Activated gamma-delta T cell treated with anti-CD3 and anti-CD28 coated beads, Interleukin-2, amount 50 U/mL, for 16 hours (primary cell): ENCODE measurements around the gene TALDO1.
"Not testable (repeated sequence)": the region's sequence is repeated elsewhere in the genome, so short reads cannot be mapped to it uniquely, and the experiment has no call there.

Experiments
- DNase-seq: peaks from one replicate; pipeline ENCODE4 v3.0.0-alpha.2; 2020; ENCODE audit warnings: low read depth

TALDO1 gene

GRCh38 chr11:737366-737765 lies 9.9 kb upstream of the TALDO1 start:
- DNase-seq = no peak

- not testable (repeated sequence) for DNase-seq
Measured at GRCh38 chr11:737899-738298, 9.4 kb upstream of the TALDO1 start.

GRCh38 chr11:742156-742546 lies 5.1 kb upstream of the TALDO1 start:
- no peak for DNase-seq

- DNase-seq = no peak
Measured at GRCh38 chr11:742571-743201, 4.6 kb upstream of the TALDO1 start.

- no peak for DNase-seq
Measured at GRCh38 chr11:745428-745827, 1.8 kb upstream of the TALDO1 start.

GRCh38 chr11:746289-747157 lies 741 bp upstream of the TALDO1 start:
- DNase-seq = no peak

GRCh38 chr11:748007-748359 lies 719 bp downstream of the TALDO1 start:
- DNase-seq = no peak

- no peak for DNase-seq
Measured at GRCh38 chr11:749731-750130, 2.5 kb downstream of the TALDO1 start.

GRCh38 chr11:760236-760635 lies 13.0 kb downstream of the TALDO1 start:
- no peak for DNase-seq

- DNase-seq = no peak
Measured at GRCh38 chr11:761526-762108, 14.4 kb downstream of the TALDO1 start.

- no peak for DNase-seq
Measured at GRCh38 chr11:762421-763072, 15.3 kb downstream of the TALDO1 start.

GRCh38 chr11:763073-763463 lies 15.8 kb downstream of the TALDO1 start:
- no peak for DNase-seq

- no peak for DNase-seq
Measured at GRCh38 chr11:763549-764321, 16.5 kb downstream of the TALDO1 start.

GRCh38 chr11:764322-765024 lies 17.2 kb downstream of the TALDO1 start:
- DNase-seq = no peak

GRCh38 chr11:765025-765801 lies 17.9 kb downstream of the TALDO1 start:
- peak; percentile 46 for DNase-seq

GRCh38 chr11:765802-766091 lies 18.5 kb downstream of the TALDO1 start:
- no peak for DNase-seq

GRCh38 chr11:766106-766935 lies 19.1 kb downstream of the TALDO1 start:
- DNase-seq = no peak

- DNase-seq = no peak
Measured at GRCh38 chr11:766936-767210, 19.6 kb downstream of the TALDO1 start.

GRCh38 chr11:767238-767637 lies 20.0 kb downstream of the TALDO1 start:
- DNase-seq = no peak
